Measurements from ENCODE around the gene POM121L2. TPM values are rescaled to one million over a fixed set of nuclear protein-coding genes. Genes with fewer than 3 reads are reported as not detected.

POM121L2 gene
- total and polyA plus RNA-seq, 3 experiments from 2014 or later: not detected

DNA sequence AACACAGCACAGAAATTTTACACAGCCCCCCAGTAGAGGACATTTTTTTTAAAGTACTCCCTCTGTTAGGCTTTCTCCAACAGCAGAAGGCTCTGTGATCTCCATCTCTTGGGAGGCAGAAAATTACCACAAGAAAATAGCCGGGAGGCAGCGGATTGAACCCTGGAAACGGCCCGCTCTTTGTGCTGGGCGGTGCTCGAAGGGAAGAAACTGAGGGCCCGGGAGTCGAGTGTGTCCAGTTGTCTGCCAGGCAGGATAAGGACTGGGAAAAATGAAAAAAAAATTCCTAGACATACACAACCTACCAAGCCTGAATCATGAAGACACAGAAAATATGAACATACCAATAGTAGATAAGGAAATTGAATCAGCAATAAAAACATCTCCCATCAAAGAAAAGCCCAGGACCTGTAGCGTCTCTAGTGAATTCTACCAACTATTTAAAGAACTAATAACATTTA is 31.5 kb downstream of the POM121L2 start:
- peaks cover 38 to 71% (median 64%) of the 10 kb centered on the region in 5 donors for H3K9me3 Mint-ChIP-seq
- H3K4me3 Mint-ChIP-seq: peak overlapping the region in 1 of 7 donors; percentile 16
- peaks cover 87 to 93% of the 10 kb centered on the region in 2 donors for H3K27me3 Mint-ChIP-seq
- H3K27ac Mint-ChIP-seq: peak overlapping the region in 2 of 8 donors; percentile 65 to 66
- peaks cover 2 to 8% (median 8%) of the 10 kb centered on the region in 3 donors for H3K4me1 Mint-ChIP-seq
- CTCF ChIA-PET: no interaction called here
- peaks cover 1 to 12% (median 1%) of the 10 kb centered on the region in 3 donors for H3K36me3 Mint-ChIP-seq
- Histone ChIP-seq H3K27ac (ENCODE audit: low read depth, low read length) (peak overlapping the region; percentile 0), H3K9me3 (ENCODE audit: low read length) (peaks cover 10% of the 10 kb centered on the region), H3K4me3 (ENCODE audit: low read length) (no peak overlapping the region), H3K4me1 (ENCODE audit: insufficient read depth, low read length) (no peaks in the 10 kb centered on the region), H3K27me3 (ENCODE audit: insufficient read depth, low read length, poor library complexity, severe bottlenecking) (peaks cover 77% of the 10 kb centered on the region), H3K36me3 (ENCODE audit: insufficient read depth, low read length) (no peaks in the 10 kb centered on the region)
- DNase-seq: no peak
- POLR2A ChIA-PET: no interaction called here

DNA sequence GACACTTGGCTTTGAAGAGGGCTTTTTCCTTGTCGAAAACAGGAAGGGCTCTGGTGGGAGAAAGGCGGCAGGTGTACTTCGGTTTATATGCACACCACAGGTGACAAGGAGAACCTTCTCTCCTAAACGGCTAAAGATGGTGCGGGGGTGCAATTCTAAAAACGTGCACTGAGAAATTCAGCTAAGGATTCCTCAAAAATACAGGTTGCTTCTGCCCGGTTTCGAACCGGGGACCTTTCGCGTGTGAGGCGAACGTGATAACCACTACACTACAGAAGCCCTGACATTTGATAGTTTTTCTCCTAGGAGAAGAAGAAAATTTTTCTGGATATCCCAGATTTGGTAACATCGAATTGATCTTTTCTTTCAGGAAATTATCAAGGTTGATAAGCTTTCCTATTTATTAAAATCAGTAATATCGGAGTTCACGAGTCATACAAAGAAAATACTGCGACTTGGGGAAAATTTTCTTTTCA is 32.0 kb downstream of the POM121L2 start:
- Histone ChIP-seq H3K36me3 (ENCODE audit: insufficient read depth, low read length) (no peaks in the 10 kb centered on the region), H3K27ac (ENCODE audit: low read depth, low read length) (peak overlapping the region; percentile 28), H3K9me3 (ENCODE audit: low read length) (peaks cover 10% of the 10 kb centered on the region), H3K4me3 (ENCODE audit: low read length) (no peak overlapping the region), H3K27me3 (ENCODE audit: insufficient read depth, low read length, poor library complexity, severe bottlenecking) (peaks cover 74% of the 10 kb centered on the region), H3K4me1 (ENCODE audit: insufficient read depth, low read length) (no peaks in the 10 kb centered on the region)
- peak overlapping the region in 4 of 8 donors; percentile 55 to 86 (median 68) for H3K27ac Mint-ChIP-seq
- H3K9me3 Mint-ChIP-seq: peaks cover 38 to 68% (median 59%) of the 10 kb centered on the region in 5 donors
- peaks cover 2 to 8% (median 8%) of the 10 kb centered on the region in 3 donors for H3K4me1 Mint-ChIP-seq
- peaks cover 86 to 93% of the 10 kb centered on the region in 2 donors for H3K27me3 Mint-ChIP-seq
- ChIA-PET POLR2A (no interaction called here), CTCF (no interaction called here)
- H3K36me3 Mint-ChIP-seq: peaks cover 1 to 9% (median 1%) of the 10 kb centered on the region in 3 donors
- peak overlapping the region in 4 of 7 donors; percentile 27 to 57 (median 50) for H3K4me3 Mint-ChIP-seq
- DNase-seq: no peak

DNA sequence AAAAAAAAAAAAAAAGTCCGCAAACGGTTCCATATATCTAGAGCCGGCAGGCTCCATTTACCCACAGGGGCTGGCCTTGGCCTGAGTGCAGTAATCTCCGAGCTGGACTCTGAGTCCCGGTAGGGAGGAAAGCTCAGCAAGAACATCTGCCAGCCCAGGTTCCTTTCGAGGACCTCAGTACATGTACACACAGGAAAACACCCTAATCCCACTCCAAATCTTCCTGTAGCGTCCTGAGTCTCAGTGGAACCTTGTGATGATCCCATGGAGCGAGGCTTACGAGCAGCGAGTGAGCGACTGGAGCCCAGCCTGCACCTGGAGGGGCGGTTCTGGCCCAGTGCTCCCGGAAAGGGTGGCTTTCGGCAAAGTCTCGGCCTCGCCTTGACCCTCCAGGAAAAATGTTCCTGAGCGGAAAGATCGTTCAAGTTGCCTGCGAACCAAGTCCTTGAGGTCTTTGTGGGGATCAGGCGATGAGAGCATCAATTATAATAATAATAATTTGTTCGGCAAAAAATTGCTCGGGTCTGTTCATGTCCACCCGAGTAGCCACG is 32.5 kb downstream of the POM121L2 start:
- ChIA-PET CTCF (no interaction called here), POLR2A (interaction anchor here (0.7 kb wide), 1 partner anchor 42 kb away, joined by 4 read pairs; no protein-coding TSS in a partner anchor)
- peaks cover 1 to 5% (median 1%) of the 10 kb centered on the region in 3 donors for H3K36me3 Mint-ChIP-seq
- H3K27me3 Mint-ChIP-seq: peaks cover 86 to 93% of the 10 kb centered on the region in 2 donors
- H3K9me3 Mint-ChIP-seq: peaks cover 34 to 63% (median 54%) of the 10 kb centered on the region in 5 donors
- H3K27me3 ChIP-seq (ENCODE audit: insufficient read depth, low read length, poor library complexity, severe bottlenecking): peaks cover 71% of the 10 kb centered on the region
- no peaks in the 10 kb centered on the region for H3K4me1 ChIP-seq (ENCODE audit: insufficient read depth, low read length)
- H3K27ac Mint-ChIP-seq: peak overlapping the region in 2 of 8 donors; percentile 70 to 86
- H3K4me1 Mint-ChIP-seq: peaks cover 2 to 8% (median 8%) of the 10 kb centered on the region in 3 donors
- H3K36me3 ChIP-seq (ENCODE audit: insufficient read depth, low read length): no peaks in the 10 kb centered on the region
- peaks cover 10% of the 10 kb centered on the region for H3K9me3 ChIP-seq (ENCODE audit: low read length)
- H3K4me3 Mint-ChIP-seq: peak overlapping the region in 3 of 7 donors; percentile 45 to 57 (median 54)
- H3K4me3 ChIP-seq (ENCODE audit: low read length): no peak overlapping the region
- peak overlapping the region; percentile 28 for H3K27ac ChIP-seq (ENCODE audit: low read depth, low read length)
- no peak for DNase-seq

DNA sequence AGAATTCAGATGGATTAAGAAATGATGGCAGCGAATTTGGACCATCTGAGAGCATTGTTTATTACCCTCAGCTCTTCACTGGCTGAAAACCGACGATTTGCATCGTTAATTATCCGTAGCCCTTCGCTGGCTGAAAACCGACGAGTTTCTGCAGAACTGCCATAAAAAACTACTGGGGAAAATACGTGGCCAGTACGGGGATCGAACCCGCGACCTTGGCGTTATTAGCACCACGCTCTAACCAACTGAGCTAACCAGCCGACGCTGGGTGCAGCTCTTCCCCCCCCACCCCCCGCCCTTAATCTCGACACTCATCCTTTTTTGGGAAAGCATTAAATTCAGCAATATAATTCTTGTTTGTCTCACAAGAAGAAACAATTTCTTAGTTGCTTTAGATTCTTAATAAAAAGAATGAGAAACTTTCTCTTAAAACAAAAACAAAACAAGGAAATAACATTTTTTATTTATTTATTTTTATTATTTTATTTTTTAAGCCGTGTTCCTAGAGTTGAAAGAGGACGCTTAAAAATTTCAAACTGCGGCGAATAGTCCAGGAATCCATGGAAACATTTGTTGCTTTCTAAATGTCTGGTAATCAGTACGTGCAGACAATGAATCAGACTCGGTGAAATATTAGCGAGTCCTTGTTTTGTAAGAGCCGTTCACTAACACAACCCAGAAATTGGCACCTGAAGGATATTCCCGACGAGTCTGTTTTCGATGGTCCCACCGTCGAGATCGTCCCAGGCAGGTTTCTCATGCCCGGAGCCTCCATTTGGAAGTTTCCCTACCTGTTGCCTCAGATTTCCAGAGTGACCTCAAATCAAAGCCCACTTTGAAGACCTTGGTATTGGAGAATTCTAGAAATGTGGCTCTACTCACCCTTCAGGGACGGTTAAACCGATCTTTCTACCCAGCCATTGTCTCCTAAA is 36.8 kb downstream of the POM121L2 start:
- no peak overlapping the region for H3K27ac ChIP-seq (ENCODE audit: low read depth, low read length)
- no peaks in the 10 kb centered on the region for H3K36me3 ChIP-seq (ENCODE audit: insufficient read depth, low read length)
- H3K4me1 ChIP-seq (ENCODE audit: insufficient read depth, low read length): no peaks in the 10 kb centered on the region
- peaks cover 66 to 82% of the 10 kb centered on the region in 2 donors for H3K27me3 Mint-ChIP-seq
- peaks cover 8 to 30% (median 22%) of the 10 kb centered on the region in 5 donors for H3K9me3 Mint-ChIP-seq
- peaks cover 43% of the 10 kb centered on the region for H3K27me3 ChIP-seq (ENCODE audit: insufficient read depth, low read length, poor library complexity, severe bottlenecking)
- H3K9me3 ChIP-seq (ENCODE audit: low read length): no peaks in the 10 kb centered on the region
- H3K4me3 ChIP-seq (ENCODE audit: low read length): no peak overlapping the region
- POLR2A ChIA-PET: no interaction called here
- CTCF ChIA-PET: no interaction called here
- peak overlapping the region in 1 of 8 donors; percentile 36 for H3K27ac Mint-ChIP-seq
- peaks cover 2 to 8% (median 6%) of the 10 kb centered on the region in 3 donors for H3K4me1 Mint-ChIP-seq
- H3K4me3 Mint-ChIP-seq: no peak overlapping the region
- DNase-seq: no peak
- H3K36me3 Mint-ChIP-seq: no peaks in the 10 kb centered on the region

DNA sequence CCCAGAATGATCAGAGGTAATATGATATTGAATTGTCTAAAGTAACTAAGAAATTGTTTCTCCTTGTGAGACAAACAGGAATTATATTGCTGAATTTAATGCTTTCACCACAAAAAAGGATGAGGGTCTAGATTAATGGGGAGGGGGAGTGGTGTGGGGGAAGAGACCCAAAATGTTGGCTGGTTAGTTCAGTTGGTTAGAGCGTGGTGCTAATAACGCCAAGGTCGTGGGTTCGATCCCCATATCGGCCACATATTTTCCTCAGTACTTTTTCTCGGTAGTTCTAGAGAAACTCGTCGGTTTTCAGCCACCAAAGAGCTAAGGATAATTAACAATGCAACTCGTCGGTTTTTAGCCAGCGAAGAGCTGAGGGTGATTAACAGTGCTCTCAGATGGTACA is 38.3 kb downstream of the POM121L2 start:
- H3K9me3 ChIP-seq (ENCODE audit: low read length): no peaks in the 10 kb centered on the region
- H3K27ac Mint-ChIP-seq: peak overlapping the region in 1 of 8 donors; percentile 9
- H3K27me3 Mint-ChIP-seq: peaks cover 62 to 75% of the 10 kb centered on the region in 2 donors
- ChIA-PET POLR2A (no interaction called here), CTCF (no interaction called here)
- no peaks in the 10 kb centered on the region for H3K36me3 ChIP-seq (ENCODE audit: insufficient read depth, low read length)
- no peaks in the 10 kb centered on the region for H3K4me1 ChIP-seq (ENCODE audit: insufficient read depth, low read length)
- peaks cover 28% of the 10 kb centered on the region for H3K27me3 ChIP-seq (ENCODE audit: insufficient read depth, low read length, poor library complexity, severe bottlenecking)
- H3K9me3 Mint-ChIP-seq: peaks cover 5 to 19% (median 14%) of the 10 kb centered on the region in 5 donors
- DNase-seq: no peak
- no peak overlapping the region for H3K4me3 ChIP-seq (ENCODE audit: low read length)
- no peaks in the 10 kb centered on the region for H3K36me3 Mint-ChIP-seq
- no peak overlapping the region for H3K27ac ChIP-seq (ENCODE audit: low read depth, low read length)
- H3K4me1 Mint-ChIP-seq: no peaks in the 10 kb centered on the region
- H3K4me3 Mint-ChIP-seq: no peak overlapping the region

DNA sequence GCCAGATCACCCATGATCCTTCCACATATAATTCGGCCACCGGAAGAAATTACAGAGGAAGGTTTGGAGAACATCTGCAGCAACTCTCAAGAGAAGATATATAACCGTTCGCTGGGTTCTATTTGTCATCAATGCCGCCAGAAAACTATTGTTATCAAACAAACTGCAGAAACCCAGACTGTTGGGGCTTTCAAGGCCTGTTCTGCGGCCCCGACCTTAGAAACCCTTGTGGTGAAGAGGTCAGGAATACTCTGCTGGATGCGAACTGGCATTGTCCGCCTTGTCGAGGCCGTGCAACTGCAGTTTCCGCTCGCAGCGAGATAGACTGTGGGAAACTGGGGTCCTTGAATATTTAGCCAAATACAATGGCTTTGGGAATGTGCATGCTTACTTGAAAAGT is 43.3 kb downstream of the POM121L2 start:
- peaks cover 22% of the 10 kb centered on the region for H3K27me3 ChIP-seq (ENCODE audit: insufficient read depth, low read length, poor library complexity, severe bottlenecking)
- peaks cover 39 to 67% of the 10 kb centered on the region in 2 donors for H3K27me3 Mint-ChIP-seq
- ChIA-PET POLR2A (no interaction called here), CTCF (no interaction called here)
- H3K9me3 ChIP-seq (ENCODE audit: low read length): no peaks in the 10 kb centered on the region
- no peak overlapping the region for H3K27ac ChIP-seq (ENCODE audit: low read depth, low read length)
- H3K4me3 Mint-ChIP-seq: no peak overlapping the region
- H3K9me3 Mint-ChIP-seq: peaks cover 0 to 3% (median 0%) of the 10 kb centered on the region in 5 donors
- no peak overlapping the region for H3K27ac Mint-ChIP-seq
- H3K4me1 ChIP-seq (ENCODE audit: insufficient read depth, low read length): no peaks in the 10 kb centered on the region
- no peak overlapping the region for H3K4me3 ChIP-seq (ENCODE audit: low read length)
- no peaks in the 10 kb centered on the region for H3K4me1 Mint-ChIP-seq
- no peaks in the 10 kb centered on the region for H3K36me3 ChIP-seq (ENCODE audit: insufficient read depth, low read length)
- H3K36me3 Mint-ChIP-seq: peaks cover 0 to 4% (median 0%) of the 10 kb centered on the region in 3 donors
- DNase-seq: no peak

DNA sequence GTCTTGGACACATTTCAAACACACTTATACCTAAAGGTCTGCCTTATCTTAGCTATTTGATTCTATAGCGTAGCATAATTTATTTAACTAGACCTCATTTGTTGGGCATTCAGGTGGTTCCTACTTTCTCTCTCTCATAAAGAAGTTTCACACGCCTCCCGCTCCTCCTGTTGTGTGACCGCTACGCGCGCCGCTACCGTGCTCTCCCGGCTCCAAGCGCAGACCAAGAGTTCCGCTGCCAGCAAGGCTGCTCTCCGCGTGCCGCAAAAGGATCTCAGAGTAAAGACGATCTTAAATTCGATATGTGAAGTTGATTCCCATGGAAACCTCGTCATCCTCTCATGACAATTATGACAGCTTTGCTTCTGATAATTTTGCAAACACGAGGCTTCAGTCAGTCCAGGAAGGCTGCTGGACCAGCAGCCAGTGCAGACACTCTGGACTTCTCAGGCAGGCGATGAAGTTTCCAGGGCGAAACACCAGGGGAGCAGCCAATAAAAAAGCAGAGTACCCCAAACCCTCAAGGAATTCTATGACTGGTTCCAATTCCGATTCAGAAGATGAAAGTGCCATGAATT is 44.1 kb downstream of the POM121L2 start:
- Histone ChIP-seq H3K36me3 (ENCODE audit: insufficient read depth, low read length) (no peaks in the 10 kb centered on the region), H3K27ac (ENCODE audit: low read depth, low read length) (no peak overlapping the region), H3K4me3 (ENCODE audit: low read length) (no peak overlapping the region), H3K9me3 (ENCODE audit: low read length) (no peaks in the 10 kb centered on the region), H3K4me1 (ENCODE audit: insufficient read depth, low read length) (no peaks in the 10 kb centered on the region), H3K27me3 (ENCODE audit: insufficient read depth, low read length, poor library complexity, severe bottlenecking) (peaks cover 23% of the 10 kb centered on the region)
- Mint-ChIP-seq H3K4me1 (no peaks in the 10 kb centered on the region), H3K27me3 (peaks cover 35 to 67% of the 10 kb centered on the region in 2 donors), H3K9me3 (peaks cover 0 to 3% (median 0%) of the 10 kb centered on the region in 5 donors), H3K4me3 (no peak overlapping the region), H3K36me3 (peaks cover 0 to 4% (median 0%) of the 10 kb centered on the region in 3 donors), H3K27ac (peak overlapping the region in 1 of 8 donors; percentile 21)
- CTCF ChIA-PET: no interaction called here
- POLR2A ChIA-PET: no interaction called here
- no peak for DNase-seq

Measured in CD8-positive, alpha-beta memory T cell (primary cell).